HG03565 (cell line): ENCODE data around the gene LMX1B.
"Not testable (repeated sequence)": the region's sequence is repeated elsewhere in the genome, so short reads cannot be mapped to it uniquely, and the experiment has no call there.

Experiments used
- ATAC-seq: cut with Tn5 transposase; IDR thresholded peaks from one replicate; pipeline ENCODE4 v1.9.1; 2021; ENCODE audit warnings: mild to moderate bottlenecking, moderate library complexity; ENCODE audit not compliant: unreplicated experiment

The LMX1B gene

GRCh38 chr9:126652140-126652582 is 38.4 kb downstream of the LMX1B start:
- no peak for ATAC-seq

- ATAC-seq, result no peak
Measured at GRCh38 chr9:126654124-126654523, 40.4 kb downstream of the LMX1B start.

GRCh38 chr9:126656214-126656613 is 42.5 kb downstream of the LMX1B start:
- not testable (repeated sequence) for ATAC-seq

- ATAC-seq, result no peak
Measured at GRCh38 chr9:126658201-126658825, 44.6 kb downstream of the LMX1B start.

GRCh38 chr9:126658956-126659555 is 45.3 kb downstream of the LMX1B start:
- no peak for ATAC-seq

GRCh38 chr9:126661122-126661520 is 47.4 kb downstream of the LMX1B start:
- ATAC-seq, result no peak

- ATAC-seq, result no peak
Measured at GRCh38 chr9:126661521-126662251, 48.0 kb downstream of the LMX1B start.

- no peak for ATAC-seq
Measured at GRCh38 chr9:126663661-126664072, 49.9 kb downstream of the LMX1B start.

GRCh38 chr9:126664900-126665643 is 51.3 kb downstream of the LMX1B start:
- ATAC-seq, result no peak

GRCh38 chr9:126665644-126666035 is 51.9 kb downstream of the LMX1B start:
- ATAC-seq, result no peak

- no peak for ATAC-seq
Measured at GRCh38 chr9:126666155-126666803, 52.6 kb downstream of the LMX1B start.

GRCh38 chr9:126667190-126668055 is 53.7 kb downstream of the LMX1B start:
- no peak for ATAC-seq

- no peak for ATAC-seq
Measured at GRCh38 chr9:126668058-126668457, 54.3 kb downstream of the LMX1B start.

- ATAC-seq, result no peak
Measured at GRCh38 chr9:126669108-126669507, 55.4 kb downstream of the LMX1B start.

GRCh38 chr9:126670270-126670669 is 56.5 kb downstream of the LMX1B start:
- ATAC-seq, result no peak

- no peak for ATAC-seq
Measured at GRCh38 chr9:126671381-126671831, 57.7 kb downstream of the LMX1B start.

GRCh38 chr9:126671983-126672382 is 58.3 kb downstream of the LMX1B start:
- no peak for ATAC-seq

GRCh38 chr9:126672634-126673284 is 59.0 kb downstream of the LMX1B start:
- no peak for ATAC-seq

- ATAC-seq, result no peak
Measured at GRCh38 chr9:126673689-126674364, 60.1 kb downstream of the LMX1B start.
